Natural killer cell treated with Interleukin-12 subunit alpha and Interleukin-12 subunit beta and Interleukin-15 and Interleukin-18, amount 100 ng/mL, for 72 hours (primary cell): ENCODE data around the gene HEMK1. TPM values are rescaled to one million over a fixed set of nuclear protein-coding genes. Genes with fewer than 3 reads are reported as not detected.

Source experiments
- ATAC-seq, 2 donors: fragments of 150-1000 bp; cut with Tn5 transposase in 1 of 2; sonication (Bioruptor Pico), chemical (Tn5 transposase) in 1 of 2; 2 replicates each; pipeline ENCODE4 v1.10.0; 2021
- DNase-seq: peaks from one replicate; pipeline ENCODE4 v3.0.0; 2022; ENCODE audit warnings: low spot score
- H3K27ac Mint-ChIP-seq, 2 donors: 1 replicate in 1 of 2; 2 replicates in 1 of 2; pipeline ENCODE4 v1.8.0; 2022; ENCODE audit warnings: mixed read lengths in 2 of 2, mild to moderate bottlenecking in 1 of 2, moderate library complexity in 1 of 2
- H3K27me3 Mint-ChIP-seq, 2 donors: 1 replicate in 1 of 2; 2 replicates in 1 of 2; pipeline ENCODE4 v1.8.0; 2022; ENCODE audit warnings: mixed read lengths in 2 of 2
- H3K36me3 Mint-ChIP-seq: one replicate; pipeline ENCODE4 v1.8.0; 2022; ENCODE audit warnings: mixed read lengths
- H3K4me1 Mint-ChIP-seq, 2 donors: 1 replicate in 1 of 2; 2 replicates in 1 of 2; pipeline ENCODE4 v1.8.0; 2022; ENCODE audit warnings: low read depth in 2 of 2, mixed read lengths in 2 of 2, mild to moderate bottlenecking in 1 of 2
- H3K4me3 Mint-ChIP-seq: one replicate; pipeline ENCODE4 v1.8.0; 2022; ENCODE audit warnings: mixed read lengths
- H3K9me3 Mint-ChIP-seq: 2 replicates; pipeline ENCODE4 v1.8.0; 2022; ENCODE audit warnings: mixed read lengths
- total RNA-seq, 2 donors: library from RNA; stranded (reverse); gene quantifications; one replicate each; pipeline ENCODE4 v1.2.3, GENCODE V29; 2022

Gene HEMK1
- total RNA-seq, 2 donors from 2014 or later, result 31.5 to 48.4 TPM

- Mint-ChIP-seq H3K4me1 (peaks cover 69 to 78% of the 10 kb centered on the region in 2 donors), H3K4me3 (no peak overlapping the region), H3K36me3 (no peaks in the 10 kb centered on the region), H3K27ac (peak overlapping the region in 1 of 2 donors; percentile 90), H3K9me3 (no peaks in the 10 kb centered on the region), H3K27me3 (no peaks in the 10 kb centered on the region)
- no peak for DNase-seq
- no peak for ATAC-seq
Observed at GRCh38 chr3:50626401-50626800, 57.1 kb downstream of the HEMK1 start.

- H3K27ac Mint-ChIP-seq, result peak overlapping the region; percentile 68 to 90
- DNase-seq (no peak), ATAC-seq (no peak)
- peaks cover 80 to 85% of the 10 kb centered on the region in 2 donors for H3K4me1 Mint-ChIP-seq
- no peak overlapping the region for H3K4me3 Mint-ChIP-seq
- no peaks in the 10 kb centered on the region for H3K9me3 Mint-ChIP-seq
- no peaks in the 10 kb centered on the region for H3K27me3 Mint-ChIP-seq
- no peaks in the 10 kb centered on the region for H3K36me3 Mint-ChIP-seq
Observed at GRCh38 chr3:50627407-50628051, 58.2 kb downstream of the HEMK1 start.

GRCh38 chr3:50628601-50629000 lies 59.3 kb downstream of the HEMK1 start:
- Mint-ChIP-seq H3K4me1 (peaks cover 83 to 87% of the 10 kb centered on the region in 2 donors), H3K36me3 (no peaks in the 10 kb centered on the region), H3K9me3 (no peaks in the 10 kb centered on the region), H3K27ac (peak overlapping the region in 1 of 2 donors; percentile 90), H3K4me3 (no peak overlapping the region), H3K27me3 (no peaks in the 10 kb centered on the region)
- DNase-seq (no peak), ATAC-seq (no peak)

GRCh38 chr3:50630394-50630793 lies 61.1 kb downstream of the HEMK1 start:
- H3K27me3 Mint-ChIP-seq, result no peaks in the 10 kb centered on the region
- H3K4me3 Mint-ChIP-seq, result peak overlapping the region; percentile 20
- H3K9me3 Mint-ChIP-seq, result no peaks in the 10 kb centered on the region
- no peak for DNase-seq
- H3K27ac Mint-ChIP-seq, result peak overlapping the region; percentile 55 to 80
- no peaks in the 10 kb centered on the region for H3K36me3 Mint-ChIP-seq
- peaks cover 72 to 81% of the 10 kb centered on the region in 2 donors for H3K4me1 Mint-ChIP-seq
- no peak for ATAC-seq

- no peak for DNase-seq
- Mint-ChIP-seq H3K4me3 (peak overlapping the region; percentile 17), H3K27ac (peak overlapping the region in 1 of 2 donors; percentile 82), H3K4me1 (peaks cover 72 to 78% of the 10 kb centered on the region in 2 donors), H3K27me3 (no peaks in the 10 kb centered on the region), H3K36me3 (no peaks in the 10 kb centered on the region), H3K9me3 (no peaks in the 10 kb centered on the region)
- peak in 1 of 2 donors; percentile 26 for ATAC-seq
Observed at GRCh38 chr3:50630877-50631276, 61.6 kb downstream of the HEMK1 start.

GRCh38 chr3:50632450-50632849 lies 63.1 kb downstream of the HEMK1 start:
- no peaks in the 10 kb centered on the region for H3K36me3 Mint-ChIP-seq
- H3K4me3 Mint-ChIP-seq, result peak overlapping the region; percentile 45
- no peaks in the 10 kb centered on the region for H3K27me3 Mint-ChIP-seq
- no peaks in the 10 kb centered on the region for H3K9me3 Mint-ChIP-seq
- DNase-seq, result no peak
- peaks cover 77 to 80% of the 10 kb centered on the region in 2 donors for H3K4me1 Mint-ChIP-seq
- ATAC-seq, result peak; percentile 45 to 63
- peak overlapping the region; percentile 82 to 83 for H3K27ac Mint-ChIP-seq

GRCh38 chr3:50633230-50633790 lies 64.0 kb downstream of the HEMK1 start:
- H3K36me3 Mint-ChIP-seq, result no peaks in the 10 kb centered on the region
- H3K27me3 Mint-ChIP-seq, result no peaks in the 10 kb centered on the region

GRCh38 chr3:50635066-50635465 lies 65.7 kb downstream of the HEMK1 start:
- Mint-ChIP-seq H3K4me1 (peaks cover 66 to 70% of the 10 kb centered on the region in 2 donors), H3K4me3 (no peak overlapping the region), H3K27ac (no peak overlapping the region), H3K9me3 (no peaks in the 10 kb centered on the region), H3K36me3 (no peaks in the 10 kb centered on the region), H3K27me3 (no peaks in the 10 kb centered on the region)
- DNase-seq, result no peak
- no peak for ATAC-seq

More at GRCh38 chr3:50633230-50633790, 64.0 kb downstream of the HEMK1 start:
- no peaks in the 10 kb centered on the region for H3K9me3 Mint-ChIP-seq
- no peak for DNase-seq
- H3K27ac Mint-ChIP-seq, result peak overlapping the region; percentile 82 to 83
- no peak overlapping the region for H3K4me3 Mint-ChIP-seq
- ATAC-seq, result no peak
- peaks cover 77 to 79% of the 10 kb centered on the region in 2 donors for H3K4me1 Mint-ChIP-seq

GRCh38 chr3:50637011-50637410 lies 67.7 kb downstream of the HEMK1 start:
- ATAC-seq (no peak), DNase-seq (no peak)
- no peaks in the 10 kb centered on the region for H3K27me3 Mint-ChIP-seq
- H3K9me3 Mint-ChIP-seq, result no peaks in the 10 kb centered on the region
- peaks cover 46 to 55% of the 10 kb centered on the region in 2 donors for H3K4me1 Mint-ChIP-seq
- peak overlapping the region; percentile 38 to 51 for H3K27ac Mint-ChIP-seq
- peaks cover 6% of the 10 kb centered on the region for H3K36me3 Mint-ChIP-seq
- no peak overlapping the region for H3K4me3 Mint-ChIP-seq

- H3K4me1 Mint-ChIP-seq, result peaks cover 37 to 45% of the 10 kb centered on the region in 2 donors
- no peak overlapping the region for H3K4me3 Mint-ChIP-seq
- H3K27me3 Mint-ChIP-seq, result no peaks in the 10 kb centered on the region
- H3K27ac Mint-ChIP-seq, result peak overlapping the region; percentile 38 to 51
- H3K36me3 Mint-ChIP-seq, result peaks cover 6% of the 10 kb centered on the region
- ATAC-seq (no peak), DNase-seq (no peak)
- H3K9me3 Mint-ChIP-seq, result no peaks in the 10 kb centered on the region
Observed at GRCh38 chr3:50637945-50638344, 68.6 kb downstream of the HEMK1 start.

GRCh38 chr3:50639055-50639494 lies 69.8 kb downstream of the HEMK1 start:
- ATAC-seq, result no peak
- H3K4me1 Mint-ChIP-seq, result peaks cover 26 to 34% of the 10 kb centered on the region in 2 donors
- H3K36me3 Mint-ChIP-seq, result peaks cover 6% of the 10 kb centered on the region
- DNase-seq, result no peak
- no peaks in the 10 kb centered on the region for H3K27me3 Mint-ChIP-seq
- no peak overlapping the region for H3K4me3 Mint-ChIP-seq
- no peaks in the 10 kb centered on the region for H3K9me3 Mint-ChIP-seq
- H3K27ac Mint-ChIP-seq, result peak overlapping the region in 1 of 2 donors; percentile 51

GRCh38 chr3:50642382-50642781 lies 73.1 kb downstream of the HEMK1 start:
- H3K9me3 Mint-ChIP-seq, result no peaks in the 10 kb centered on the region
- no peak overlapping the region for H3K4me3 Mint-ChIP-seq
- peaks cover 13 to 18% of the 10 kb centered on the region in 2 donors for H3K4me1 Mint-ChIP-seq
- no peak overlapping the region for H3K27ac Mint-ChIP-seq
- peaks cover 6% of the 10 kb centered on the region for H3K36me3 Mint-ChIP-seq
- peak in 1 of 2 donors; percentile 7 for ATAC-seq
- DNase-seq, result no peak
- H3K27me3 Mint-ChIP-seq, result no peaks in the 10 kb centered on the region

- no peak overlapping the region for H3K27ac Mint-ChIP-seq
- peaks cover 6% of the 10 kb centered on the region for H3K36me3 Mint-ChIP-seq
- DNase-seq (no peak), ATAC-seq (no peak)
- H3K27me3 Mint-ChIP-seq, result no peaks in the 10 kb centered on the region
- peaks cover 4 to 7% of the 10 kb centered on the region in 2 donors for H3K4me1 Mint-ChIP-seq
- H3K4me3 Mint-ChIP-seq, result no peak overlapping the region
- no peaks in the 10 kb centered on the region for H3K9me3 Mint-ChIP-seq
Observed at GRCh38 chr3:50644561-50644960, 75.2 kb downstream of the HEMK1 start.

GRCh38 chr3:50645378-50645777 lies 76.1 kb downstream of the HEMK1 start:
- Mint-ChIP-seq H3K9me3 (no peaks in the 10 kb centered on the region), H3K4me3 (no peak overlapping the region), H3K27ac (no peak overlapping the region), H3K4me1 (peaks cover 4 to 7% of the 10 kb centered on the region in 2 donors), H3K36me3 (peaks cover 6% of the 10 kb centered on the region), H3K27me3 (no peaks in the 10 kb centered on the region)
- DNase-seq (no peak), ATAC-seq (no peak)
